ENCODE data around the gene RBBP8NL. TPM values are rescaled to one million over a fixed set of nuclear protein-coding genes. Genes with fewer than 3 reads are reported as not detected.

The RBBP8NL gene
- polyA plus RNA-seq, 3 donors, result not detected

GRCh38 chr20:62464425-62464770 is 37.1 kb upstream of the RBBP8NL start:
- Histone ChIP-seq H3K9me3 (replicated peaks in 1 of 2; ENCODE audit: control insufficient read depth in 1 of 2, insufficient read depth in 1 of 2, low read length in 2 of 2) (no peaks in the 10 kb centered on the region), H3K4me1 (ENCODE audit: control insufficient read depth in 1 of 2, insufficient read depth in 2 of 2, low read length in 2 of 2) (no peaks in the 10 kb centered on the region), H3K27ac (ENCODE audit: low read depth in 1 of 2, low read length in 2 of 2) (no peak overlapping the region), H3K79me2 (ENCODE audit: insufficient read depth, low read length) (no peaks in the 10 kb centered on the region), H3K4me3 (replicated peaks in 1 of 3; ENCODE audit: low read depth in 2 of 3, low read length in 3 of 3) (no peak overlapping the region), H4K20me1 (ENCODE audit: insufficient read depth, low read length) (no peaks in the 10 kb centered on the region), H3K9ac (ENCODE audit: insufficient read depth, low read length, poor library complexity, severe bottlenecking) (no peak overlapping the region), H3K36me3 (replicated peaks in 1 of 2; ENCODE audit: control insufficient read depth in 1 of 2, insufficient read depth in 2 of 2, low read length in 2 of 2) (no peaks in the 10 kb centered on the region), H3K4me2 (replicated peaks; ENCODE audit: extremely low read depth, low read length, poor library complexity, severe bottlenecking) (no peak overlapping the region), H2AFZ (ENCODE audit: insufficient read depth, low read depth, low read length, poor library complexity, severe bottlenecking) (no peak overlapping the region), H3K27me3 (ENCODE audit: control insufficient read depth in 2 of 2, insufficient read depth in 2 of 2, low read length in 2 of 2) (no peaks in the 10 kb centered on the region)
- no peak for DNase-seq
- Mint-ChIP-seq H3K4me1 (no peaks in the 10 kb centered on the region), H3K27ac (no peak overlapping the region), H3K27me3 (ENCODE audit: low read depth in 3 of 3) (peaks cover 4 to 8% (median 4%) of the 10 kb centered on the region in 3 donors), H3K4me3 (no peak overlapping the region), H3K36me3 (no peaks in the 10 kb centered on the region), H3K9me3 (no peaks in the 10 kb centered on the region)
- no peak for TF ChIP-seq CTCF (IDR thresholded peaks at IDR 0.05)
- intact Hi-C loops (cut with micrococcal nuclease), result no loop called here
- WGBS (ENCODE audit: insufficient coverage), result 97% methylated on average over 4 of the region's 10 CpGs

GRCh38 chr20:62463651-62464424 is 36.5 kb upstream of the RBBP8NL start:
- Histone ChIP-seq H3K79me2 (ENCODE audit: insufficient read depth, low read length) (no peaks in the 10 kb centered on the region), H3K27ac (ENCODE audit: low read depth in 1 of 2, low read length in 2 of 2) (no peak overlapping the region), H2AFZ (ENCODE audit: insufficient read depth, low read depth, low read length, poor library complexity, severe bottlenecking) (no peak overlapping the region), H3K9ac (ENCODE audit: insufficient read depth, low read length, poor library complexity, severe bottlenecking) (no peak overlapping the region), H3K4me1 (ENCODE audit: control insufficient read depth in 1 of 2, insufficient read depth in 2 of 2, low read length in 2 of 2) (no peaks in the 10 kb centered on the region), H3K4me2 (replicated peaks; ENCODE audit: extremely low read depth, low read length, poor library complexity, severe bottlenecking) (no peak overlapping the region), H3K27me3 (ENCODE audit: control insufficient read depth in 2 of 2, insufficient read depth in 2 of 2, low read length in 2 of 2) (no peaks in the 10 kb centered on the region), H3K9me3 (replicated peaks in 1 of 2; ENCODE audit: control insufficient read depth in 1 of 2, insufficient read depth in 1 of 2, low read length in 2 of 2) (no peaks in the 10 kb centered on the region), H3K4me3 (replicated peaks in 1 of 3; ENCODE audit: low read depth in 2 of 3, low read length in 3 of 3) (no peak overlapping the region), H3K36me3 (replicated peaks in 1 of 2; ENCODE audit: control insufficient read depth in 1 of 2, insufficient read depth in 2 of 2, low read length in 2 of 2) (no peaks in the 10 kb centered on the region), H4K20me1 (ENCODE audit: insufficient read depth, low read length) (no peaks in the 10 kb centered on the region)
- no peak overlapping the region for H3K4me3 Mint-ChIP-seq
- H3K27me3 Mint-ChIP-seq (ENCODE audit: low read depth in 3 of 3), result peaks cover 2 to 5% (median 3%) of the 10 kb centered on the region in 3 donors
- no peaks in the 10 kb centered on the region for H3K9me3 Mint-ChIP-seq
- no peaks in the 10 kb centered on the region for H3K4me1 Mint-ChIP-seq
- intact Hi-C loops (cut with micrococcal nuclease), result no loop called here
- TF ChIP-seq CTCF (IDR thresholded peaks at IDR 0.05), result no peak
- no peaks in the 10 kb centered on the region for H3K36me3 Mint-ChIP-seq
- 93% methylated on average over 20 of the region's 25 CpGs for WGBS (ENCODE audit: insufficient coverage)
- H3K27ac Mint-ChIP-seq, result no peak overlapping the region
- no peak for DNase-seq
